Prostate gland (tissue), 2 donors: Measurements from ENCODE around the gene UCK2. TPM values are rescaled to one million over a fixed set of nuclear protein-coding genes. Genes with fewer than 3 reads are reported as not detected.

ENCODE experiments used
- DNase-seq: peaks from one replicate; pipeline ENCODE4 v3.0.0-alpha.2; 2019; ENCODE audit warnings: low spot score
- H3K27ac ChIP-seq, 2 donors: fragments of 200-600 bp; sonication (generic); 2 replicates each; pipeline ENCODE4 v1.5.1; 2017 to 2019
- H3K27me3 ChIP-seq: fragments of 200-600 bp; sonication (generic); replicated peaks from 2 replicates; pipeline ENCODE4 v1.5.1; 2019; ENCODE audit not compliant: insufficient read depth
- H3K36me3 ChIP-seq, 2 donors: fragments of 200-600 bp; sonication (generic); 1 replicate in 1 of 2; 2 replicates in 1 of 2; pipeline versions ENCODE4 v1.5.1 to v1.8.1; 2017 to 2019
- H3K4me1 ChIP-seq: fragments of 200-600 bp; sonication (generic); replicated peaks from 2 replicates; pipeline ENCODE4 v1.5.1; 2019
- H3K4me3 ChIP-seq, 2 donors: fragments of 200-600 bp; sonication (generic); 2 replicates each; pipeline ENCODE4 v1.5.1; 2017 to 2019
- H3K9me3 ChIP-seq: fragments of 200-600 bp; sonication (generic); 2 replicates; pipeline ENCODE4 v1.5.1; 2017
- POLR2A ChIP-seq: fragments of 450-650 bp; IDR thresholded peaks from one replicate; pipeline ENCODE4 v1.6.1; 2016; ENCODE audit warnings: antibody characterized with exemption, mild to moderate bottlenecking
- POLR2AphosphoS5 ChIP-seq: sonication (generic); formaldehyde crosslinking; IDR thresholded peaks from one replicate; pipeline ENCODE4 v1.6.1; 2017; ENCODE audit warnings: antibody characterized with exemption
- WGBS: methylation state at CpG from one replicate; pipeline ENCODE4 v1.1.5; 2018; 5-methylcytosine and 5-hydroxymethylcytosine counted together
- intact Hi-C: fragments of 100-400 bp; cut with DNase I; formaldehyde crosslinking; loops from one replicate; pipeline ENCODE4 v1.14.2; 2022
- total RNA-seq, 2 donors: library from RNA; depleted of rRNA; stranded (reverse); fragments of >200 nt; gene quantifications; one replicate each; pipeline ENCODE4 v1.1.0, GENCODE V29; 2016
- TF ChIP-seq, protein P1 (sequence below), 4 experiments: fragments of 200-600 bp in 2 of 4; fragments of 450-650 bp in 2 of 4; sonication (generic) in 2 of 4; IDR thresholded peaks; 1 replicate in 3 of 4; 2 replicates in 1 of 4; pipeline ENCODE4 v1.5.1; 2016 to 2019; ENCODE audit warnings: antibody characterized with exemption in 4 of 4, mild to moderate bottlenecking in 2 of 4, moderate library complexity in 2 of 4

Gene UCK2
- total RNA-seq, 2 donors from 2014 or later: 23.8 to 25.9 TPM

DNA sequence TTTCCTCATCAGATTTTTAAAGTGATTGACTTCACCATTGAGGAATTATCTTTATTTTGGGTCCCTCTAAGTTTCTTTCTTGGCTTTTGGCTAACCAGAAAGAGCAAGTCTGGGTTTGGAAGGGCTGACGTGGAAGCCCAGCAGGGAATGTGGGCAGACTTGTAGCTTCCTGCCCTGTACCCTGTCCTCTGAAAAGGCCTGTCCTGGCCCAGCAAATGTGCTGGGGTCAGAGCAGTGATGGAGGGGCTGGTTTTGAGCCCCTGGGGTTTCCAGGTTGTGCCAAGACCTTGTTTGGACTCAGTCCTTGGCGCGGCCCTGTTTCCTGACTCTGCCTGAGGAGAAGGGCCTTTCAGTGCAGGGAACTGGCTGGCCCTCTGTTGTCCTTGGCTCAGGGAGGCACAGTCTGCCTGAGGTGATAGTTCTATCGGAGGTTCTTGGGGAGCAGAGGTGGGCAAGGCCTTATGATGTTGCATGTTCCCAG is 72.1 kb downstream of the UCK2 start:
- H3K27me3 ChIP-seq: no peaks in the 10 kb centered on the region
- WGBS: 67% methylated on average over 4 of the region's 4 CpGs
- H3K4me1 ChIP-seq: no peaks in the 10 kb centered on the region
- no peak overlapping the region for H3K4me3 ChIP-seq
- peak overlapping the region in 1 of 2 donors; percentile 28 for H3K27ac ChIP-seq
- no peaks in the 10 kb centered on the region for H3K36me3 ChIP-seq
- intact Hi-C loops: loop anchor here (2.0 kb wide), 1 partner anchor 13 kb away; no protein-coding TSS in a partner anchor
- no peaks in the 10 kb centered on the region for H3K9me3 ChIP-seq
- no peak for DNase-seq
- TF ChIP-seq, protein P1, sequence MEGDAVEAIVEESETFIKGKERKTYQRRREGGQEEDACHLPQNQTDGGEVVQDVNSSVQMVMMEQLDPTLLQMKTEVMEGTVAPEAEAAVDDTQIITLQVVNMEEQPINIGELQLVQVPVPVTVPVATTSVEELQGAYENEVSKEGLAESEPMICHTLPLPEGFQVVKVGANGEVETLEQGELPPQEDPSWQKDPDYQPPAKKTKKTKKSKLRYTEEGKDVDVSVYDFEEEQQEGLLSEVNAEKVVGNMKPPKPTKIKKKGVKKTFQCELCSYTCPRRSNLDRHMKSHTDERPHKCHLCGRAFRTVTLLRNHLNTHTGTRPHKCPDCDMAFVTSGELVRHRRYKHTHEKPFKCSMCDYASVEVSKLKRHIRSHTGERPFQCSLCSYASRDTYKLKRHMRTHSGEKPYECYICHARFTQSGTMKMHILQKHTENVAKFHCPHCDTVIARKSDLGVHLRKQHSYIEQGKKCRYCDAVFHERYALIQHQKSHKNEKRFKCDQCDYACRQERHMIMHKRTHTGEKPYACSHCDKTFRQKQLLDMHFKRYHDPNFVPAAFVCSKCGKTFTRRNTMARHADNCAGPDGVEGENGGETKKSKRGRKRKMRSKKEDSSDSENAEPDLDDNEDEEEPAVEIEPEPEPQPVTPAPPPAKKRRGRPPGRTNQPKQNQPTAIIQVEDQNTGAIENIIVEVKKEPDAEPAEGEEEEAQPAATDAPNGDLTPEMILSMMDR (IDR thresholded peaks at IDR 0.05): no peak
- TF ChIP-seq POLR2AphosphoS5 (no peak), POLR2A (no peak)

DNA sequence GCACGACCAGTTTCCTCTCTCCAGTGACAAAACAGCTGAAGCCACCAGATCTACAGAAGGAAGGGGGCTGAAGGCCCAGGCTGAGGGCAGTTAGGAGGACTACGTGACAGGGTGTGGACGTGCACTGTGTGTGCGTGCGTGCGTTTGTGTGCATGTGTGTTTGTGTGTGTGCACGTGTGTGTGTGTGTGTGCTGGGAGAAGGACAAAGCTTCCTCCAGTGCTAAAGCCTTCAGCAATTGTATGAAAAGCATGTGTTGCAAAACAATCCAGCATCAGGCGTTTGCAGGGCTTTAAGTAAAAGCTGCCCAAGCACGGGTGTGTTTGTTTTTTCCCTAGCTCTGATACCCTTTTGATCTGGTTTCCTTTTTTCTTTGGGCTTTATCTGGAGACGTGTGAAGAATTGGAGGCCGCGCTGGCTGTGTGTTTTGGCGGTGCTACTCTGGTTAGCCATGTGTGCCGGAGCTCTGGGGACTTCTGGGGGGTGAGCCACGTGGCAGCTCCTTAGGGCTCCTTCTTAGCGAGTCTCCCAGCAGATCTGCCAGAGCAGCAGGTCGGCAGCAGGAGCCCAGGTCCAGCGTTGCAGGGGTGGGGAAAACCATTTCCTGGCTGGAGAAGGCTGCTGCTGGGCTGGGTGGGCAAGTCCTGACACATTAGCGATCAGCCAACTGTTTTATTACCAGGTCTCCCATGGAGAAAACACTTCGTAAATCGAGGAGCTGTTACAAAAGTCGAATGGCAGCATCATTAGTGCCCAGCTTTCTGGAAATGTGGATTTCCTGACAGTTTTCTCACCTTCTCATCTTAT is 73.4 kb downstream of the UCK2 start:
- Histone ChIP-seq H3K36me3 (no peaks in the 10 kb centered on the region), H3K9me3 (no peaks in the 10 kb centered on the region), H3K4me3 (no peak overlapping the region), H3K27me3 (no peaks in the 10 kb centered on the region), H3K4me1 (no peaks in the 10 kb centered on the region), H3K27ac (no peak overlapping the region)
- 40% methylated on average over 20 of the region's 22 CpGs for WGBS
- DNase-seq: peak; percentile 64
- intact Hi-C loops: no loop called here
- TF ChIP-seq, protein P1 (IDR thresholded peaks at IDR 0.05): no peak
- peak; percentile 54 for TF ChIP-seq POLR2AphosphoS5

DNA sequence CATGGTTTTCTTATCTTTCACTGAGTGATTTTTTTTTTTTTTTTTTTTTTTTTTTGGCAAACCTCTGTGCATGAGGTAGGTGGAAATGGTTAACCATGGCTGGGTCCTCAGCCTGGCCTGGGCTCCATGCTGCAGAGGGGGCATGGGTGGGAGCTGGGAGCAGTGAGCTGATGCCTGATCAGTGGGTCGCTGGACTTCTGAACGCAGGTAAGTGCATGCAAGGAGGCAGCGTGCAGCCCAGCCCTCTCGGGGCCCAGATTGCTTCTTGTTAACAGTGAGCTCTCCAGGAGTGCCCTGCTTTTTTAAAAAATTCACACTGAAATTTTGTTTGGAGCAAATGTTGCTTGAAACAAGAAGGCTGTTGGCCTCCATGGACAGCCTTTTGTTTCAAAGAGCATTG is 75.2 kb downstream of the UCK2 start:
- intact Hi-C loops: no loop called here
- no peak for TF ChIP-seq POLR2A
- TF ChIP-seq POLR2AphosphoS5: no peak
- TF ChIP-seq, protein P1 (IDR thresholded peaks at IDR 0.05): no peak
- WGBS: 95% methylated on average over 4 of the region's 4 CpGs
- no peak for DNase-seq
- no peaks in the 10 kb centered on the region for H3K27me3 ChIP-seq
- H3K27ac ChIP-seq: no peak overlapping the region
- no peak overlapping the region for H3K4me3 ChIP-seq
- no peaks in the 10 kb centered on the region for H3K4me1 ChIP-seq
- no peaks in the 10 kb centered on the region for H3K36me3 ChIP-seq
- H3K9me3 ChIP-seq: no peaks in the 10 kb centered on the region

DNA sequence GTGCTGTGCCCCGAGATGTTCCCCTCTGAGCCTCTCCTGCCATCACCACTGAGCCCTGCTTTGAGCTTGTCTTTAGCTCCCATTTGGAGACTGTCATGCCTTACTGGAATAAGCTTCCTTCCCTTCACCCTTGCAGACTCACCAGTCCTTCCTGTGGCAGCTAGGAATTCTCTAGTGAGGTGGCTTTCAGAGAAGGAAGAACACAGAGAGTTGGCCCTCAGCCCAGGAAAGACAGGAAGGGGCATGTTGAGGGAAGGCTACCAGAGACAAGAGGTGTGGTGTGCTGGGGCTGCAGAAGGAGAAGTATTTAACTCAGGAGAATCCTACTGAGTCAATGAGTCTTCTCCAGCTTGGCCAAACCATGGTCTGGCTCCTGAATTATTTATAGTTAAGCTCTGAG is 76.3 kb downstream of the UCK2 start:
- Histone ChIP-seq H3K27me3 (no peaks in the 10 kb centered on the region), H3K4me1 (no peaks in the 10 kb centered on the region), H3K27ac (peak overlapping the region in 1 of 2 donors; percentile 30), H3K4me3 (no peak overlapping the region), H3K36me3 (no peaks in the 10 kb centered on the region), H3K9me3 (no peaks in the 10 kb centered on the region)
- WGBS: 100% methylated on average over 1 of the region's 1 CpG
- DNase-seq: peak; percentile 89
- intact Hi-C loops: no loop called here
- TF ChIP-seq, protein P1 (IDR thresholded peaks at IDR 0.05): peak in 1 of 4 experiments; percentile 17
- TF ChIP-seq POLR2AphosphoS5 (peak; percentile 71), POLR2A (no peak)

DNA sequence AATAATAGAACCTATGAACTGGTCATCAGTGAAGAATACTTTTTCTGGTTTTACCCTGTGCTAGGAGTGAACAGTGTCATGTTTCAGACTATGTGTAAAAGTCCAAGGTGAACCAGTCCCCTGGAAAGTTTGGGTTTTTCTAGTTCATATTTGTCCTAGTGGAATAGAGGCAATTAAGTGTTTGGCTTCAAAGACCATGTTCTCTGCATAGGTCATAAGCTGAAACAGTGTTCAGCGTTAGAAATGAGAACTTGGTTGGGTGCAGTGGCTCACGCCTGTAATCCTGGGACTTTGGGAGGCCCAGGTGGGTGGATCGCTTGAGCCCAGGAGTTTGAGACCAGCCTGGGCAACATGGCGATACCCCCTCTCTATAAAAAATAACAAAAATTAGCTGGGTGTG is 77.5 kb downstream of the UCK2 start:
- no peak for DNase-seq
- intact Hi-C loops: no loop called here
- Histone ChIP-seq H3K27ac (no peak overlapping the region), H3K4me1 (no peaks in the 10 kb centered on the region), H3K36me3 (no peaks in the 10 kb centered on the region), H3K4me3 (no peak overlapping the region), H3K27me3 (no peaks in the 10 kb centered on the region), H3K9me3 (no peaks in the 10 kb centered on the region)
- no peak for TF ChIP-seq POLR2AphosphoS5
- TF ChIP-seq, protein P1 (IDR thresholded peaks at IDR 0.05): no peak
- no peak for TF ChIP-seq POLR2A
- WGBS: 97% methylated on average over 4 of the region's 4 CpGs
